ENCODE measurements around the gene ITGB3.

GRCh38 chr17:47332287-47332686 lies 78.7 kb downstream of the ITGB3 start:
- TF ChIP-seq POLR2A (IDR thresholded peaks at IDR 0.05): no peak
- TF ChIP-seq CTCF (IDR thresholded peaks at IDR 0.05 in 8 of 11, conservative IDR thresholded peaks at IDR 0.05 in 3 of 11): no peak

Data from spleen (tissue), 7 donors.